CD14-positive monocyte (primary cell): ENCODE data around the gene TAF11L2. TPM values are rescaled to one million over a fixed set of nuclear protein-coding genes. Genes with fewer than 3 reads are reported as not detected.
A peak's percentile ranks its signal among the peaks of the same experiment; 100 is the strongest.

Source experiments
- DNase-seq, 3 donors: peaks; one replicate each; pipeline ENCODE4 v3.0.0-alpha.2; 2011 to 2022
- H2AFZ ChIP-seq: 2 replicates; pipeline ENCODE4 v1.6.0; 2012; ENCODE audit warnings: mild to moderate bottlenecking, low read depth, low read length, inconsistent platforms; ENCODE audit not compliant: insufficient read depth, poor library complexity, severe bottlenecking
- H3K27ac ChIP-seq, 2 donors: 1 replicate in 1 of 2; 2 replicates in 1 of 2; pipeline ENCODE4 v1.5.1; 2012 to 2013; ENCODE audit warnings: low read length in 2 of 2, control low read depth in 1 of 2, inconsistent platforms in 1 of 2, low read depth in 1 of 2, mild to moderate bottlenecking in 1 of 2
- H3K27me3 ChIP-seq, 2 donors: one replicate each; pipeline versions ENCODE4 v1.6.0 to v1.6.1; 2011 to 2013; ENCODE audit warnings: low read length in 2 of 2; ENCODE audit not compliant: control insufficient read depth in 2 of 2, insufficient read depth in 2 of 2
- H3K36me3 ChIP-seq, 2 donors: replicated peaks in 1 of 2; 1 replicate in 1 of 2; 2 replicates in 1 of 2; pipeline versions ENCODE4 v1.5.1 to v1.6.1; 2012 to 2013; ENCODE audit warnings: low read length in 2 of 2, control low read depth in 1 of 2, inconsistent platforms in 1 of 2, mild to moderate bottlenecking in 1 of 2; ENCODE audit not compliant: insufficient read depth in 2 of 2, control insufficient read depth in 1 of 2
- H3K4me1 ChIP-seq, 2 donors: 1 replicate in 1 of 2; 2 replicates in 1 of 2; pipeline versions ENCODE4 v1.5.1 to v1.6.1; 2012 to 2013; ENCODE audit warnings: low read length in 2 of 2, control low read depth in 1 of 2, inconsistent platforms in 1 of 2, mild to moderate bottlenecking in 1 of 2, moderate library complexity in 1 of 2; ENCODE audit not compliant: insufficient read depth in 2 of 2, control insufficient read depth in 1 of 2
- H3K4me2 ChIP-seq: replicated peaks from 2 replicates; pipeline ENCODE3; 2012; ENCODE audit warnings: low read length, moderate library complexity, mild to moderate bottlenecking; ENCODE audit not compliant: poor library complexity, severe bottlenecking; ENCODE audit errors: extremely low read depth
- H3K4me3 ChIP-seq, 3 experiments: fragments of 200-600 bp in 1 of 3; sonication (generic) in 1 of 3; replicated peaks in 1 of 3; 1 replicate in 2 of 3; 2 replicates in 1 of 3; pipeline ENCODE4 v1.5.1; 2011 to 2013; ENCODE audit warnings: low read length in 3 of 3, mild to moderate bottlenecking in 3 of 3, control low read depth in 2 of 3, low read depth in 2 of 3, inconsistent platforms in 1 of 3, moderate library complexity in 1 of 3
- H3K79me2 ChIP-seq: 2 replicates; pipeline ENCODE4 v1.6.0; 2012; ENCODE audit warnings: mild to moderate bottlenecking, control low read depth, inconsistent platforms, low read length, moderate library complexity; ENCODE audit not compliant: insufficient read depth
- H3K9ac ChIP-seq: 2 replicates; pipeline ENCODE4 v1.6.0; 2017; ENCODE audit warnings: low read length, mild to moderate bottlenecking; ENCODE audit not compliant: insufficient read depth, poor library complexity, severe bottlenecking
- H3K9me3 ChIP-seq, 2 donors: replicated peaks in 1 of 2; 1 replicate in 1 of 2; 2 replicates in 1 of 2; pipeline versions ENCODE4 v1.5.1 to v1.6.1; 2012 to 2013; ENCODE audit warnings: low read length in 2 of 2, control low read depth in 1 of 2; ENCODE audit not compliant: control insufficient read depth in 1 of 2, insufficient read depth in 1 of 2
- H4K20me1 ChIP-seq: 2 replicates; pipeline ENCODE4 v1.6.0; 2012; ENCODE audit warnings: mild to moderate bottlenecking, low read length, control low read depth, moderate library complexity; ENCODE audit not compliant: insufficient read depth
- H3K27ac Mint-ChIP-seq, 7 donors: one replicate each; pipeline ENCODE4 v1.8.0; 2020; ENCODE audit warnings: mild to moderate bottlenecking in 7 of 7, mixed read lengths in 7 of 7, moderate library complexity in 6 of 7, inconsistent platforms in 2 of 7
- H3K27me3 Mint-ChIP-seq, 3 donors: one replicate each; pipeline ENCODE4 v1.8.0; 2021 to 2022; ENCODE audit warnings: low read depth in 3 of 3, mild to moderate bottlenecking in 3 of 3, mixed read lengths in 3 of 3, moderate library complexity in 3 of 3, inconsistent platforms in 1 of 3
- H3K36me3 Mint-ChIP-seq, 2 donors: one replicate each; pipeline ENCODE4 v1.8.0; 2020; ENCODE audit warnings: mixed read lengths in 2 of 2, inconsistent platforms in 1 of 2, mild to moderate bottlenecking in 1 of 2
- H3K4me1 Mint-ChIP-seq: one replicate; pipeline ENCODE4 v1.8.0; 2020; ENCODE audit warnings: mild to moderate bottlenecking, mixed read lengths
- H3K4me3 Mint-ChIP-seq, 2 donors: one replicate each; pipeline ENCODE4 v1.8.0; 2020; ENCODE audit warnings: mild to moderate bottlenecking in 2 of 2, mixed read lengths in 2 of 2, moderate library complexity in 1 of 2
- H3K9me3 Mint-ChIP-seq, 7 donors: one replicate each; pipeline ENCODE4 v1.8.0; 2020 to 2022; ENCODE audit warnings: mixed read lengths in 7 of 7, mild to moderate bottlenecking in 6 of 7, moderate library complexity in 6 of 7, inconsistent platforms in 2 of 7
- CTCF ChIP-seq: fragments of 200-600 bp; IDR thresholded peaks from one replicate; pipeline ENCODE4 v1.8.0; 2022; ENCODE audit warnings: antibody characterized with exemption, mild to moderate bottlenecking
- WGBS: methylation state at CpG from one replicate; pipeline ENCODE4 v1.1.5; 2013; ENCODE audit warnings: missing lambda C conversion rate; ENCODE audit not compliant: insufficient coverage; 5-methylcytosine and 5-hydroxymethylcytosine counted together
- intact Hi-C, 2 donors: fragments of 100-400 bp; cut with micrococcal nuclease; formaldehyde crosslinking; loops; one replicate each; pipeline versions ENCODE4 v1.15.0 to v1.15.1; 2023
- polyA plus RNA-seq, 3 donors: library from polyadenylated mRNA; depleted of rRNA in 1 of 3; unstranded in 2 of 3; stranded (reverse) in 1 of 3; fragments of 300-500 nt in 2 of 3; fragments of >200 nt in 1 of 3; fragmentation: Illumina TruSeq in 2 of 3; gene quantifications; 1 replicate in 2 of 3; 2 replicates in 1 of 3; pipeline ENCODE4 v1.2.3, GENCODE V29; 2012 to 2021

TAF11L2 gene
- polyA plus RNA-seq, 3 donors: not detected

DNA sequence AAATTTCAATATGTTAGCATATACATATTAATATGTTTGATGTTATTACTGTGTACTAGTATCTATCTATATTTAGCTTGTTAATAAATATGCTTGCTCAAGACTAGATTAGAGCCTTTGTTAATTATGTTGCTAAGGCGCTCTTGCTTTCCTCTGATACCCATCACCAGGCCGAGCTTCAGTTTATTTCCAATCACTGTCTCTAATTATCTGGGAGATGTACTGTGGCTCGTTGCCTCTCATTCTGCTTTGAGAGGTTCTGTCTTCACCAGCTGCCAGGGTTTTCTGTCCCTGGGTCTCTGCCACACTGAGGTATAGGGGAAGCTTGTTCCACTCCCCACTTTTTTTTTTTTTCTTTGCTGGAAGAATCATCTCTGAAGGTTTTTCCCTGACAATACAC, 21.0 kb upstream of the TAF11L2 start:
- Histone ChIP-seq H3K4me1 (no peaks in the 10 kb centered on the region), H3K4me2 (no peak overlapping the region), H3K9me3 (no peaks in the 10 kb centered on the region), H4K20me1 (no peaks in the 10 kb centered on the region), H3K27me3 (no peaks in the 10 kb centered on the region), H3K27ac (no peak overlapping the region), H2AFZ (peak overlapping the region; percentile 29), H3K4me3 (no peak overlapping the region), H3K36me3 (no peaks in the 10 kb centered on the region), H3K79me2 (no peaks in the 10 kb centered on the region), H3K9ac (no peak overlapping the region)
- no peak for TF ChIP-seq CTCF
- intact Hi-C loops: no loop called here
- peaks cover 0 to 3% (median 0%) of the 10 kb centered on the region in 3 donors for H3K27me3 Mint-ChIP-seq
- no CpG with 5 or more reads among the region's 3 CpGs for WGBS
- H3K4me3 Mint-ChIP-seq: no peak overlapping the region
- no peak overlapping the region for H3K27ac Mint-ChIP-seq
- no peaks in the 10 kb centered on the region for H3K36me3 Mint-ChIP-seq
- no peaks in the 10 kb centered on the region for H3K9me3 Mint-ChIP-seq
- DNase-seq: no peak
- H3K4me1 Mint-ChIP-seq: peaks cover 7% of the 10 kb centered on the region

DNA sequence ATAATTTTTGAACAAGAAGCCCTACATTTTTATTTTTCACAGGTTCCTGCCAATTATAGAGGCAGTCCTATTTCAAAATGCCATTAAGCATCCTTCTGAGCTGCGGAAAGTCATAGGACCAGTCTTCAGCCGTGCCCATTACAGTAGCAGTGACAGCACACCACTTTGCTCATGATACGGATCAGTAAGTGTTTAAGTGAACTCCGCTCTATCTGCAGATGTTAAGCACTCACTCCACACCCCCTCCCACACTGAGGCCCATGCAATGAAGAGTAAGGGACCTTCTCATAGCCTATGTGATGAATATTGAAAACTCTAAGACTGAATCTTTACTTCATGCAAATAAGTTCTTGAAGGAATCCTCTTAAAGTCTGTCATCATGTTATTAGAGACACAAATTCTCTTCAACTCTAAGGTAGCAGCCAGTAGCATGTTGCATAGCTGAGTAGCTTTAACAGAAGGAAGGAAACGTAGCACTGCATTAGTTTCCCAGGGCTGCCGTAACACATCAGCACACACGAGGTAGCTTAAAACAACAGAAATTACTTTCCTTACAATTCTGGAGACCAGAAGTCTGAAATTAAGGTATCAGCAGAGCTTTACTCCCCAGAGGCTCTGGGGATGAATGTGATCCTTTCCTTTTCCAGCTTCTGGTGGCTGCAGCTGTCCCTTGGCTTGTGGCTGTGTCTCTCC, 20.3 kb upstream of the TAF11L2 start:
- H3K9me3 ChIP-seq: no peaks in the 10 kb centered on the region
- intact Hi-C loops: no loop called here
- peak overlapping the region; percentile 29 for H2AFZ ChIP-seq
- no peak overlapping the region for H3K4me3 Mint-ChIP-seq
- H3K36me3 Mint-ChIP-seq: no peaks in the 10 kb centered on the region
- no peaks in the 10 kb centered on the region for H3K4me1 ChIP-seq
- no peak overlapping the region for H3K27ac ChIP-seq
- H3K27me3 ChIP-seq: no peaks in the 10 kb centered on the region
- H3K4me2 ChIP-seq: no peak overlapping the region
- no peak for TF ChIP-seq CTCF
- no peaks in the 10 kb centered on the region for H3K36me3 ChIP-seq
- H3K9ac ChIP-seq: no peak overlapping the region
- no peak overlapping the region for H3K27ac Mint-ChIP-seq
- no peaks in the 10 kb centered on the region for H3K79me2 ChIP-seq
- H3K9me3 Mint-ChIP-seq: no peaks in the 10 kb centered on the region
- no peaks in the 10 kb centered on the region for H4K20me1 ChIP-seq
- DNase-seq: no peak
- no peak overlapping the region for H3K4me3 ChIP-seq
- H3K27me3 Mint-ChIP-seq: peaks cover 0 to 3% (median 0%) of the 10 kb centered on the region in 3 donors
- H3K4me1 Mint-ChIP-seq: peaks cover 7% of the 10 kb centered on the region
- WGBS: 95% methylated on average over 4 of the region's 7 CpGs
